Neural progenitor cell (in vitro differentiated cells): ENCODE measurements around the gene TSHZ1. TPM values are rescaled to one million over a fixed set of nuclear protein-coding genes. Genes with fewer than 3 reads are reported as not detected.

Source experiments
- DNase-seq: peaks from one replicate; pipeline ENCODE4 v3.0.0-alpha.2; 2016; ENCODE audit warnings: low spot score
- H2AFZ ChIP-seq: fragments of 200-600 bp; sonication (generic); replicated peaks from 2 replicates; pipeline ENCODE4 v1.6.1; 2016; ENCODE audit warnings: antibody characterized with exemption
- H3F3A ChIP-seq: fragments of 200-600 bp; sonication (generic); 2 replicates; pipeline ENCODE4 v1.6.1; 2016; ENCODE audit warnings: antibody characterized with exemption, low read depth
- H3K27ac ChIP-seq: fragments of 200-600 bp; sonication (generic); 2 replicates; pipeline ENCODE4 v1.5.1; 2016; ENCODE audit warnings: mild to moderate bottlenecking
- H3K27me3 ChIP-seq: fragments of 200-600 bp; sonication (generic); 2 replicates; pipeline ENCODE4 v1.6.1; 2016; ENCODE audit warnings: mild to moderate bottlenecking, moderate library complexity
- H3K36me3 ChIP-seq: fragments of 200-600 bp; sonication (generic); 2 replicates; pipeline ENCODE4 v1.5.1; 2016
- H3K4me1 ChIP-seq: fragments of 200-600 bp; sonication (generic); 2 replicates; pipeline ENCODE4 v1.6.1; 2016; ENCODE audit warnings: mixed run types
- H3K4me2 ChIP-seq: fragments of 200-600 bp; sonication (generic); 2 replicates; pipeline ENCODE4 v1.6.1; 2016
- H3K4me3 ChIP-seq: fragments of 200-600 bp; sonication (generic); 2 replicates; pipeline ENCODE4 v1.5.1; 2016
- H3K79me2 ChIP-seq: fragments of 200-600 bp; sonication (generic); 2 replicates; pipeline ENCODE4 v1.6.1; 2016; ENCODE audit warnings: low read depth
- H3K9ac ChIP-seq: fragments of 200-600 bp; sonication (generic); 2 replicates; pipeline ENCODE4 v1.6.1; 2016
- H3K9me3 ChIP-seq: fragments of 200-600 bp; sonication (generic); 2 replicates; pipeline ENCODE4 v1.5.1; 2016; ENCODE audit warnings: low read depth
- H4K20me1 ChIP-seq: fragments of 200-600 bp; sonication (generic); 2 replicates; pipeline ENCODE4 v1.6.1; 2016; ENCODE audit warnings: low read depth
- H3K27ac Mint-ChIP-seq: 3 replicates; pipeline ENCODE4 v1.8.0; 2021; ENCODE audit warnings: mixed read lengths
- H3K27me3 Mint-ChIP-seq: 2 replicates; pipeline ENCODE4 v1.8.0; 2022; ENCODE audit warnings: low read depth, mild to moderate bottlenecking, inconsistent platforms, moderate library complexity, mixed read lengths; ENCODE audit not compliant: insufficient read depth
- H3K36me3 Mint-ChIP-seq: 3 replicates; pipeline ENCODE4 v1.8.0; 2021; ENCODE audit warnings: mixed read lengths
- H3K4me1 Mint-ChIP-seq: 3 replicates; pipeline ENCODE4 v1.8.0; 2021; ENCODE audit warnings: mixed read lengths
- H3K4me3 Mint-ChIP-seq: 3 replicates; pipeline ENCODE4 v1.8.0; 2021; ENCODE audit warnings: mild to moderate bottlenecking, moderate library complexity, mixed read lengths
- H3K9me3 Mint-ChIP-seq: 3 replicates; pipeline ENCODE4 v1.8.0; 2020; ENCODE audit warnings: mixed read lengths
- CTCF ChIP-seq: fragments of 200-600 bp; sonication (generic); IDR thresholded peaks from 2 replicates; pipeline ENCODE4 v1.5.1; 2017; ENCODE audit warnings: antibody characterized with exemption, mild to moderate bottlenecking
- EZH2 ChIP-seq: fragments of 200-600 bp; sonication (generic); IDR thresholded peaks from 2 replicates; pipeline ENCODE4 v1.6.1; 2017; ENCODE audit warnings: antibody characterized with exemption, mild to moderate bottlenecking, moderate library complexity
- EZH2phosphoT487 ChIP-seq: fragments of 200-600 bp; sonication (generic); IDR thresholded peaks from 2 replicates; pipeline ENCODE4 v1.6.1; 2017; ENCODE audit warnings: antibody characterized with exemption
- total RNA-seq: library from RNA; depleted of rRNA; stranded (reverse); fragments of >200 nt; gene quantifications from 2 replicates; pipeline ENCODE4 v1.2.3, GENCODE V29; 2015; ENCODE audit warnings: low replicate concordance

TSHZ1 gene
- total RNA-seq, 1 donor from 2014 or later = 0.06 TPM

- H2AFZ ChIP-seq = no peak overlapping the region
- no peak overlapping the region for H3K4me3 ChIP-seq
- no peaks in the 10 kb centered on the region for H3K9me3 ChIP-seq
- no peaks in the 10 kb centered on the region for H3K4me1 ChIP-seq
- H3K9me3 Mint-ChIP-seq = peaks cover 3% of the 10 kb centered on the region
- no peak overlapping the region for H3K4me3 Mint-ChIP-seq
- no peak overlapping the region for H3K4me2 ChIP-seq
- no peak for DNase-seq
- H3K27ac ChIP-seq = no peak overlapping the region
- no peaks in the 10 kb centered on the region for H3K36me3 ChIP-seq
- peaks cover 13% of the 10 kb centered on the region for H3K4me1 Mint-ChIP-seq
- TF ChIP-seq CTCF = no peak
- no peak for TF ChIP-seq EZH2
- TF ChIP-seq EZH2phosphoT487 = no peak
- H3K27me3 ChIP-seq = no peaks in the 10 kb centered on the region
- H4K20me1 ChIP-seq = no peaks in the 10 kb centered on the region
- no peaks in the 10 kb centered on the region for H3K79me2 ChIP-seq
- no peak overlapping the region for H3K27ac Mint-ChIP-seq
- H3F3A ChIP-seq = no peaks in the 10 kb centered on the region
- no peak overlapping the region for H3K9ac ChIP-seq
- H3K36me3 Mint-ChIP-seq = peaks cover 3% of the 10 kb centered on the region
- peaks cover 5% of the 10 kb centered on the region for H3K27me3 Mint-ChIP-seq
Observed at GRCh38 chr18:75276818-75277609, 66.4 kb downstream of the TSHZ1 start.

GRCh38 chr18:75277610-75277928 lies 67.0 kb downstream of the TSHZ1 start:
- Mint-ChIP-seq H3K27me3 (peaks cover 5% of the 10 kb centered on the region), H3K36me3 (peaks cover 3% of the 10 kb centered on the region), H3K9me3 (peaks cover 3% of the 10 kb centered on the region), H3K4me3 (no peak overlapping the region), H3K4me1 (peaks cover 13% of the 10 kb centered on the region), H3K27ac (no peak overlapping the region)
- TF ChIP-seq EZH2phosphoT487 (no peak), EZH2 (no peak), CTCF (no peak)
- Histone ChIP-seq H3K4me1 (no peaks in the 10 kb centered on the region), H3K27me3 (no peaks in the 10 kb centered on the region), H3K27ac (no peak overlapping the region), H3K36me3 (no peaks in the 10 kb centered on the region), H3K9me3 (no peaks in the 10 kb centered on the region), H3K9ac (no peak overlapping the region), H3K4me2 (no peak overlapping the region), H3F3A (no peaks in the 10 kb centered on the region), H3K4me3 (no peak overlapping the region), H4K20me1 (no peaks in the 10 kb centered on the region), H2AFZ (no peak overlapping the region), H3K79me2 (no peaks in the 10 kb centered on the region)
- no peak for DNase-seq

GRCh38 chr18:75279381-75279780 lies 68.8 kb downstream of the TSHZ1 start:
- Mint-ChIP-seq H3K4me3 (no peak overlapping the region), H3K27me3 (no peaks in the 10 kb centered on the region), H3K27ac (no peak overlapping the region), H3K4me1 (peaks cover 13% of the 10 kb centered on the region), H3K36me3 (peaks cover 3% of the 10 kb centered on the region), H3K9me3 (peaks cover 3% of the 10 kb centered on the region)
- no peak overlapping the region for H2AFZ ChIP-seq
- no peak overlapping the region for H3K4me2 ChIP-seq
- H3K36me3 ChIP-seq = no peaks in the 10 kb centered on the region
- TF ChIP-seq CTCF (no peak), EZH2 (no peak), EZH2phosphoT487 (no peak)
- no peaks in the 10 kb centered on the region for H3K27me3 ChIP-seq
- no peak overlapping the region for H3K4me3 ChIP-seq
- H3K9me3 ChIP-seq = no peaks in the 10 kb centered on the region
- no peaks in the 10 kb centered on the region for H3K79me2 ChIP-seq
- H3K9ac ChIP-seq = no peak overlapping the region
- H3F3A ChIP-seq = no peaks in the 10 kb centered on the region
- no peaks in the 10 kb centered on the region for H3K4me1 ChIP-seq
- H3K27ac ChIP-seq = no peak overlapping the region
- no peaks in the 10 kb centered on the region for H4K20me1 ChIP-seq
- no peak for DNase-seq
